RWPE1 (cell line): Measurements from ENCODE around the gene TOX4.
"Not testable (repeated sequence)": the region's sequence is repeated elsewhere in the genome, so short reads cannot be mapped to it uniquely, and the experiment has no call there.

Source experiments
- CTCF ChIA-PET: fragments of 350-600 bp; sonication (Branson Sonifier 250); formaldehyde crosslinking; extraction: SDS; loops from one replicate; lab custom pipeline; 2021; lab: Yijun Ruan, JAX
- POLR2A ChIA-PET: fragments of 400-600 bp; formaldehyde crosslinking; extraction: SDS; loops from one replicate; lab custom pipeline; 2020; ENCODE audit warnings: antibody characterized with exemption; ENCODE audit not compliant: low non-redundant PET; lab: Yijun Ruan, JAX
- DNase-seq: peaks from one replicate; pipeline ENCODE4 v3.0.0; 2012; ENCODE audit warnings: low spot score
- H3K27ac ChIP-seq: fragments of 450-650 bp; 2 replicates; pipeline ENCODE4 v1.5.1; 2017
- TF ChIP-seq, protein P1 (sequence below): fragments of 450-650 bp; conservative IDR thresholded peaks from 2 replicates; pipeline ENCODE4 v1.5.1; 2017; ENCODE audit warnings: low read depth, mild to moderate bottlenecking

Gene TOX4

GRCh38 chr14:21440859-21441258 lies 36.1 kb upstream of the TOX4 start:
- TF ChIP-seq, protein P1, sequence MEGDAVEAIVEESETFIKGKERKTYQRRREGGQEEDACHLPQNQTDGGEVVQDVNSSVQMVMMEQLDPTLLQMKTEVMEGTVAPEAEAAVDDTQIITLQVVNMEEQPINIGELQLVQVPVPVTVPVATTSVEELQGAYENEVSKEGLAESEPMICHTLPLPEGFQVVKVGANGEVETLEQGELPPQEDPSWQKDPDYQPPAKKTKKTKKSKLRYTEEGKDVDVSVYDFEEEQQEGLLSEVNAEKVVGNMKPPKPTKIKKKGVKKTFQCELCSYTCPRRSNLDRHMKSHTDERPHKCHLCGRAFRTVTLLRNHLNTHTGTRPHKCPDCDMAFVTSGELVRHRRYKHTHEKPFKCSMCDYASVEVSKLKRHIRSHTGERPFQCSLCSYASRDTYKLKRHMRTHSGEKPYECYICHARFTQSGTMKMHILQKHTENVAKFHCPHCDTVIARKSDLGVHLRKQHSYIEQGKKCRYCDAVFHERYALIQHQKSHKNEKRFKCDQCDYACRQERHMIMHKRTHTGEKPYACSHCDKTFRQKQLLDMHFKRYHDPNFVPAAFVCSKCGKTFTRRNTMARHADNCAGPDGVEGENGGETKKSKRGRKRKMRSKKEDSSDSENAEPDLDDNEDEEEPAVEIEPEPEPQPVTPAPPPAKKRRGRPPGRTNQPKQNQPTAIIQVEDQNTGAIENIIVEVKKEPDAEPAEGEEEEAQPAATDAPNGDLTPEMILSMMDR, result no peak
- POLR2A ChIA-PET, result no interaction called here
- CTCF ChIA-PET, result no interaction called here
- no peak overlapping the region for H3K27ac ChIP-seq
- DNase-seq, result no peak

- CTCF ChIA-PET, result not testable (repeated sequence)
These were observed 34.3 kb upstream of the TOX4 start for GRCh38 chr14:21442657-21443056.

DNA sequence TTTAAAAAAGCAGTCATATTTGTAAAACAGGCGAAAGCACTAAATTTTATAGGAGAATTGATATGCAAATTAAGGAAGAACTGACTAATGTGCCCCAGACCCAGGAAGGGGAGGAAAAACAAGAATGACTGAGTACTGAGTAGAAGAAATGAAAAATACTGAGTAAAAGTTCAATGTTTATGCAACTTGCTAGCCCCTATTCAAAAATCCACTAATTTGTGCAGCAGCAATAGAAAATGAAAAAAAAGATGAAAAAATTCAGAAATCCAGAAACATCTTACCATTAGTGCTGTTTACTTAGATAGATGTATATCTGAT lies 27.1 kb upstream of the TOX4 start:
- TF ChIP-seq, protein P1, result no peak
- H3K27ac ChIP-seq, result no peak overlapping the region
- ChIA-PET CTCF (no interaction called here), POLR2A (no interaction called here)
- DNase-seq, result no peak

More at GRCh38 chr14:21442657-21443056, 34.3 kb upstream of the TOX4 start:
- DNase-seq, POLR2A ChIA-PET, H3K27ac ChIP-seq: not testable (repeated sequence)

- DNase-seq, result peak; percentile 16
- CTCF ChIA-PET, result interaction anchor here (0.6 to 2.2 kb wide), 2 partner anchors 9 to 18 kb away, joined by 3 to 7 read pairs; no protein-coding TSS in a partner anchor
- POLR2A ChIA-PET, result interaction anchor here (0.7 to 1.0 kb wide), 2 partner anchors 8 to 43 kb away, joined by 3 read pairs; no protein-coding TSS in a partner anchor
- peak overlapping the region; percentile 89 for H3K27ac ChIP-seq
- TF ChIP-seq, protein P1, result no peak
These were observed 22.0 kb upstream of the TOX4 start for GRCh38 chr14:21454843-21455544.

DNA sequence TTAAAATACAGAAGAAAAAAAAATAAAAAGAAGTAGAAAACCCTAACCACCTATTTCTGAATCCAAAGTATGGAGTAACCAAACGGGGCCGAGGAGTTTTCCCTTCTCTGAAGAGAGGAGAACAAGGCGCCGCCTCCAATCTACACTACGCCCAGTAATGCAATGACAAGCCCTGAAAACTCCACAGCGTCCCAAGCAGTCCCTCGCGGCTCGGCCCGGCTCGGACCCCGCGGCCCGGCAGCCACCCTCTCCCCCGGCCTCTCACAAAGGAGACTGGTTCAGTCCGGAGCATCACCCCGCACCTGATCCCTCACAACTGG lies 21.4 kb upstream of the TOX4 start:
- CTCF ChIA-PET, result interaction anchor here (0.6 to 2.2 kb wide), 4 partner anchors 9 to 74 kb away, joined by 3 to 7 read pairs (median 4); no protein-coding TSS in a partner anchor
- no peak for DNase-seq
- POLR2A ChIA-PET, result interaction anchor here (0.7 to 1.0 kb wide), 2 partner anchors 9 to 43 kb away, joined by 3 read pairs; no protein-coding TSS in a partner anchor
- TF ChIP-seq, protein P1, result no peak
- peak overlapping the region; percentile 89 for H3K27ac ChIP-seq

GRCh38 chr14:21455912-21456667 lies 20.9 kb upstream of the TOX4 start, which contains the start of gene CHD8:
Gene CHD8, minus strand, starts transcription at chr14:21456123. Its CDS starts 24,480 bp downstream, at chr14:21431643.
- ChIA-PET CTCF (interaction anchor here (0.6 to 2.2 kb wide), 6 partner anchors 9 to 1234 kb away, joined by 3 to 7 read pairs (median 4); no protein-coding TSS in a partner anchor), POLR2A (interaction anchor here (0.6 to 1.0 kb wide), 4 partner anchors 10 to 22 kb away, joined by 3 to 5 read pairs (median 4); no protein-coding TSS in a partner anchor)
- TF ChIP-seq, protein P1, result peak; percentile 77
- peak; percentile 99 for DNase-seq
- H3K27ac ChIP-seq, result peak within 1 kb of the TSS; percentile 89
